Right lobe of liver (tissue), 6 donors: ENCODE data around the gene LCN2. TPM values are rescaled to one million over a fixed set of nuclear protein-coding genes. Genes with fewer than 3 reads are reported as not detected.

Source experiments
- ATAC-seq, 4 donors: fragments of 200-7000 bp; cut with Tn5 transposase; one replicate each; pipeline ENCODE4 v1.9.1; 2020; ENCODE audit warnings: mild to moderate bottlenecking in 4 of 4, moderate library complexity in 4 of 4
- DNase-seq, 3 donors: peaks; one replicate each; pipeline ENCODE4 v3.0.0-alpha.2; 2020
- H3K27ac ChIP-seq, 3 donors: fragments of 200-600 bp; one replicate each; pipeline ENCODE4 v1.8.0; 2022
- H3K27me3 ChIP-seq, 2 donors: fragments of 200-600 bp; one replicate each; pipeline ENCODE4 v1.8.0; 2022
- H3K36me3 ChIP-seq, 4 donors: fragments of 200-600 bp; sonication (generic) in 1 of 4; one replicate each; pipeline versions ENCODE4 v1.5.1 to v1.8.0; 2017 to 2022; ENCODE audit warnings: control low read depth in 1 of 4
- H3K4me1 ChIP-seq, 4 donors: fragments of 200-600 bp; sonication (generic) in 1 of 4; one replicate each; pipeline versions ENCODE4 v1.5.1 to v1.8.0; 2017 to 2022; ENCODE audit warnings: control low read depth in 1 of 4
- H3K4me3 ChIP-seq, 3 donors: fragments of 200-600 bp; one replicate each; pipeline ENCODE4 v1.8.0; 2022
- H3K9me3 ChIP-seq, 4 donors: fragments of 200-600 bp; sonication (generic) in 1 of 4; one replicate each; pipeline versions ENCODE4 v1.5.1 to v1.8.0; 2017 to 2022; ENCODE audit warnings: control low read depth in 1 of 4
- POLR2A ChIP-seq: fragments of 450-650 bp; IDR thresholded peaks from one replicate; pipeline ENCODE4 v1.6.1; 2017; ENCODE audit warnings: antibody characterized with exemption, mild to moderate bottlenecking
- WGBS: methylation state at CpG from one replicate; pipeline ENCODE4 v1.1.6; 2018; ENCODE audit warnings: low coverage, low lambda C conversion rate; ENCODE audit not compliant: insufficient coverage; ENCODE audit errors: missing lambda C conversion rate; 5-methylcytosine and 5-hydroxymethylcytosine counted together
- intact Hi-C, 2 donors: fragments of 100-400 bp; cut with DNase I; formaldehyde crosslinking; loops; one replicate each; pipeline versions ENCODE4 v1.11.2 to v1.14.1; 2022
- total RNA-seq, 6 experiments: library from RNA; depleted of rRNA in 2 of 6; stranded (reverse); fragments of >200 nt in 2 of 6; fragmentation: NEBNext Ultra II Directional in 3 of 6; extraction: Animal tissue kit (Norgen Biotek cat#: 25700) in 3 of 6; gene quantifications; one replicate each; pipeline versions ENCODE4 v1.1.0 to v1.2.4, GENCODE V29; 2016 to 2023
- TF ChIP-seq, protein P1 (sequence below), 4 donors: fragments of 200-600 bp in 3 of 4; fragments of 450-650 bp in 1 of 4; IDR thresholded peaks; one replicate each; pipeline versions ENCODE4 v1.5.1 to v1.8.0; 2016 to 2022; ENCODE audit warnings: antibody characterized with exemption in 4 of 4, mild to moderate bottlenecking in 2 of 4
- donor health status: DM: no; HTN: yes; CAD: no.
- donor health status: DM: no; HTN: no; CAD: no.
- donor health status: DM: no; HTN: no; CAD: no.
- donor health status: DM: no; HTN: yes; CAD: no.
- donor health status: DM: no; HTN: yes; CAD: no.

Gene LCN2
- total RNA-seq, 6 experiments from 2014 or later: 2.7 to 81.8 (median 18.1) TPM

DNA sequence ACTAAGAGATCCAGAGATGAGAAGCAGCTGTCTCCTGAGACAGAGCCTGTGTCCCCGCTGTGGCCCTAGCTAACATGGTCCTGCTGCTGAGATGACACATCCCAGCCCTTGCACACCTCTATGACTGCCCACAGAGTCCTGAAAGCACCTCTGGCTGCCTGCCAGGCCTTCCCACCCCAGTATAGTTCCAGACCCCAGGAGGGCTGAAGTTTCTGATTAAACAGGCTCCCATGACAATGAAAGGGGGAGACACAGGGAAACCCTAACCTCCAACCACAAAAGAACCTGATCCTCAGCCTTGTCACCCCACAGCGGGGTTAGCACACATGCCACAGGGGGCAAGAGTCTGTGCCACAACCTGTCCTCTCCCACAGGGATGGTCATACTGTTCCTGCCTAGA lies 26.5 kb downstream of the LCN2 start:
- Histone ChIP-seq H3K9me3 (no peaks in the 10 kb centered on the region), H3K4me1 (no peaks in the 10 kb centered on the region), H3K27me3 (no peaks in the 10 kb centered on the region), H3K4me3 (no peak overlapping the region), H3K27ac (no peak overlapping the region), H3K36me3 (peaks cover 5 to 55% (median 24%) of the 10 kb centered on the region in 4 donors)
- TF ChIP-seq, protein P1, sequence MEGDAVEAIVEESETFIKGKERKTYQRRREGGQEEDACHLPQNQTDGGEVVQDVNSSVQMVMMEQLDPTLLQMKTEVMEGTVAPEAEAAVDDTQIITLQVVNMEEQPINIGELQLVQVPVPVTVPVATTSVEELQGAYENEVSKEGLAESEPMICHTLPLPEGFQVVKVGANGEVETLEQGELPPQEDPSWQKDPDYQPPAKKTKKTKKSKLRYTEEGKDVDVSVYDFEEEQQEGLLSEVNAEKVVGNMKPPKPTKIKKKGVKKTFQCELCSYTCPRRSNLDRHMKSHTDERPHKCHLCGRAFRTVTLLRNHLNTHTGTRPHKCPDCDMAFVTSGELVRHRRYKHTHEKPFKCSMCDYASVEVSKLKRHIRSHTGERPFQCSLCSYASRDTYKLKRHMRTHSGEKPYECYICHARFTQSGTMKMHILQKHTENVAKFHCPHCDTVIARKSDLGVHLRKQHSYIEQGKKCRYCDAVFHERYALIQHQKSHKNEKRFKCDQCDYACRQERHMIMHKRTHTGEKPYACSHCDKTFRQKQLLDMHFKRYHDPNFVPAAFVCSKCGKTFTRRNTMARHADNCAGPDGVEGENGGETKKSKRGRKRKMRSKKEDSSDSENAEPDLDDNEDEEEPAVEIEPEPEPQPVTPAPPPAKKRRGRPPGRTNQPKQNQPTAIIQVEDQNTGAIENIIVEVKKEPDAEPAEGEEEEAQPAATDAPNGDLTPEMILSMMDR (IDR thresholded peaks at IDR 0.05): no peak
- ATAC-seq (no peak), DNase-seq (no peak)
- intact Hi-C loops: no loop called here
- no CpG with 5 or more reads among the region's 2 CpGs for WGBS

DNA sequence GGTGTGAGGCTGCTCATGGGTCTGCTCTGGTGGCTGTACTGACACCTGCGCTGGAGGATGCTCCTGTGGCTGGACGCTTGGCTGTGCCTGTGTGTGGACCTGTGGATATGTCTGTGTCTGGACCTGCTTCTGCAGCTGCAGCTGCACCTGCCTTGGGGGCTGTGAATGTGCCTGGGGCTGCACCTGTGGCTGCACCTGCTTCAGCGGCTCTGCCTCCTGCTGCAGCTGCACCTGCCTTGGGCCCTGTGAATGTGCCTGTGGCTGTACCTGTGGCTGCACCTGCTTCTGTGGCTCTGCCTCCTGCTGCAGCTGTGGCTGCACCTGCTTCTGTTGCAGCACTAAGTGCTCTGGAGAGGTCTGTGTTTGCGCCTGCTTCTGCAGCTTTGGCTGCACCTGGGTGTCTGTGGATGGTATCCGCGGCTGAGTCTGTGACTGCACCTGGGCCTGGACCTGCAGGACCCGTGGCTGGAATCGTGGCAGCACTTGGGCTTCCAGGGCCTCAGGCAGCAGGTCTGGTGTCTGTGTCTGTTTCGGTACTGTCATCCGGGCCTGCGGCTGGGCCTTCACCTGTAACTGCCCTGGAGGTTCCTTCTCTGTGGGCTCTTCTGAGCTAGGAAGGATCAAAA lies 29.7 kb downstream of the LCN2 start:
- TF ChIP-seq POLR2A: no peak
- TF ChIP-seq, protein P1 (IDR thresholded peaks at IDR 0.05): no peak
- Histone ChIP-seq H3K27me3 (no peaks in the 10 kb centered on the region), H3K4me1 (no peaks in the 10 kb centered on the region), H3K36me3 (peaks cover 5 to 63% (median 24%) of the 10 kb centered on the region in 4 donors), H3K9me3 (no peaks in the 10 kb centered on the region), H3K4me3 (no peak overlapping the region), H3K27ac (no peak overlapping the region)
- 100% methylated on average over 1 of the region's 11 CpGs for WGBS
- intact Hi-C loops: no loop called here
- DNase-seq (no peak), ATAC-seq (no peak)

DNA sequence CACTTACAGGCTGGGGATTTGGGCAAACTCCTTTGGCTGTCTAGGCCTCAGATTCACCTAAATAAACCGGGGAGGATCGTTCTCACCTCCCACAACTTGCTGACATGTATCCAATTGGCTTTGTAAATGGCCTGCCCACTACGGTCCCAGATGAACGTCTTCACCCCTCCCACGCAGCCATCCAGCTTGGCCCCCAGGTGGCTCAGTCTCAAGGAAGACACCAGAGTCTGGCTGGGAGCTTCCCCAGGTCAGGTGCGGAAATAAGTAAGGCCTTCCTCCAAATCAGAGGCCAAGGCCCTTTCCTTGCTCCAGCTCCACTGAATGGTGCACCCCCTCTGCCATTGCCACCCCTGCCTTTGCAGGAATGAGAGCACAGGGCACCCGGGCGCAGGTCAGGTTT lies 30.7 kb downstream of the LCN2 start:
- no peak overlapping the region for H3K27ac ChIP-seq
- intact Hi-C loops: no loop called here
- no peak for TF ChIP-seq POLR2A
- TF ChIP-seq, protein P1 (IDR thresholded peaks at IDR 0.05): no peak
- H3K9me3 ChIP-seq: no peaks in the 10 kb centered on the region
- 100% methylated on average over 2 of the region's 8 CpGs for WGBS
- ATAC-seq (no peak), DNase-seq (no peak)
- H3K36me3 ChIP-seq: peaks cover 5 to 66% (median 24%) of the 10 kb centered on the region in 4 donors
- no peak overlapping the region for H3K4me3 ChIP-seq
- no peaks in the 10 kb centered on the region for H3K27me3 ChIP-seq
- H3K4me1 ChIP-seq: no peaks in the 10 kb centered on the region

DNA sequence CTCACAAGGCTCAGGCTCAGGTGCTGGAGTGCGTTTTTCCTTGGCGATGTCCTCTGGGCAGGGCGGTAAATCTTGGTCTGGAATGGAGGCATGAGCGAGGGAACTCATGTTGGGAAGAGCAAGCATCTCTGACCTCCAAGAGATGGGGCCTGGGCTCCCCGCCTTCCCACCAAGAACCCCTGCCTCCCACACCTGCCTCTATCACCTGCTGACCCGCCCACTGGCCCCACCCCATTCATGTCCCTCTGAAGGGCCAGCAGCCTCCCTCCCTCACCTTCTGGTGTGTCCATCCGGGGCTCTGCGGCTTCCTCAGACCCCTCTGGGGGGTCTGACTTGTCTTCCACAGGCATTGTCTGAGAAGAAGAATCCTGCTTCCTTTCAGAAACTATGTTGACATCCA lies 31.2 kb downstream of the LCN2 start:
- no peaks in the 10 kb centered on the region for H3K27me3 ChIP-seq
- H3K4me1 ChIP-seq: no peaks in the 10 kb centered on the region
- H3K27ac ChIP-seq: no peak overlapping the region
- DNase-seq (no peak), ATAC-seq (no peak)
- no peak overlapping the region for H3K4me3 ChIP-seq
- H3K9me3 ChIP-seq: no peaks in the 10 kb centered on the region
- TF ChIP-seq POLR2A: no peak
- TF ChIP-seq, protein P1 (IDR thresholded peaks at IDR 0.05): no peak
- no CpG with 5 or more reads among the region's 8 CpGs for WGBS
- intact Hi-C loops: no loop called here
- H3K36me3 ChIP-seq: peaks cover 5 to 65% (median 24%) of the 10 kb centered on the region in 4 donors
